GM13976 (cell line): ENCODE data around the gene GAL3ST1.

Experiments
- DNase-seq: peaks from one replicate; pipeline ENCODE4 v3.0.0; 2012; ENCODE audit warnings: low spot score
- in situ Hi-C: fragments of 300-500 bp; cut with MboI; formaldehyde crosslinking; loops from one replicate; pipeline ENCODE4 v1.12.0; 2022; ENCODE audit warnings: low sequenced_read_pairs, mixed read lengths, inconsistent platforms; ENCODE audit not compliant: unreplicated experiment
- TF ChIP-seq, protein P1 (sequence below): IDR thresholded peaks from 2 replicates; pipeline ENCODE4 v1.5.1; 2012; ENCODE audit warnings: borderline replicate concordance, mild to moderate bottlenecking; ENCODE audit not compliant: insufficient read depth; ENCODE audit errors: extremely low read depth, missing control alignments, control extremely low read depth

Gene GAL3ST1

DNA sequence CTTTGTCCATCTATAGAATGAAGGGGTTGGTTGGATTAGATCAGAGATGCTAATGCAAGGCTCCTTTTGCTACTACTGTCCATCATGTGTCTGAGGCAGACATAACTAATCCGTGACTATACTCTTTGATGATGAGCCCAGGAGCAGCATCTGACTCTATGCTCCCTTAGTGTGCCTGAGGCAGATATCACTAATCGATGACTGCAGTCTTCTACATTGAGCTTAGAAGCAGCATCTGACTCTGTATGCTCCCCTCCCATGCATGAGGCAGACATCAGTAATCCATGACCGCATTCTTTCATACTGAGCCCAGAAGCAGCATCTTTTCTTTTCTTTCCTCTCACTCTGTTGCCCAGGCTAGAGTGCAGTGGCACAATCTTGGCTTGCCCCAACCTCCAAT is 36.7 kb upstream of the GAL3ST1 start:
- no peak for DNase-seq
- in situ Hi-C loops, result no loop called here
- TF ChIP-seq, protein P1, sequence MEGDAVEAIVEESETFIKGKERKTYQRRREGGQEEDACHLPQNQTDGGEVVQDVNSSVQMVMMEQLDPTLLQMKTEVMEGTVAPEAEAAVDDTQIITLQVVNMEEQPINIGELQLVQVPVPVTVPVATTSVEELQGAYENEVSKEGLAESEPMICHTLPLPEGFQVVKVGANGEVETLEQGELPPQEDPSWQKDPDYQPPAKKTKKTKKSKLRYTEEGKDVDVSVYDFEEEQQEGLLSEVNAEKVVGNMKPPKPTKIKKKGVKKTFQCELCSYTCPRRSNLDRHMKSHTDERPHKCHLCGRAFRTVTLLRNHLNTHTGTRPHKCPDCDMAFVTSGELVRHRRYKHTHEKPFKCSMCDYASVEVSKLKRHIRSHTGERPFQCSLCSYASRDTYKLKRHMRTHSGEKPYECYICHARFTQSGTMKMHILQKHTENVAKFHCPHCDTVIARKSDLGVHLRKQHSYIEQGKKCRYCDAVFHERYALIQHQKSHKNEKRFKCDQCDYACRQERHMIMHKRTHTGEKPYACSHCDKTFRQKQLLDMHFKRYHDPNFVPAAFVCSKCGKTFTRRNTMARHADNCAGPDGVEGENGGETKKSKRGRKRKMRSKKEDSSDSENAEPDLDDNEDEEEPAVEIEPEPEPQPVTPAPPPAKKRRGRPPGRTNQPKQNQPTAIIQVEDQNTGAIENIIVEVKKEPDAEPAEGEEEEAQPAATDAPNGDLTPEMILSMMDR, result no peak

DNA sequence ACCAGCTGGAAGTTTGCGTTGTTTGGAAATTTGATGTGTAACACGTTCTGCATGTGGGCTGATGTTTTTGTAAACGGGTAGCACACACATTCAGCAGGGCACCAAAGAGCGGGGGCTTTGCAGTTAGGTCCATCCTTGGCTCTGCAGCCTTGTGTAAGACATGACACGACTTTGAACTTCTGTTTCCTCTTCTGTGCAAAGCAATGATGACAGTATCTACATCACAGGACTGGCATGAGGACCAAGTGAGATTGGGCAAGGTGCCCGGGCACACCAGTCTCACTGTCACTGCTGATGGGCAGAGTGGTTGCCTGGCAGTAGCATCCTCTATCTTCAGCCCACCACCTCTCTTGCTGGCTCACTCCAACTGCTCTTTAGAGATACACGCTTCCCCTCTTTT is 35.8 kb upstream of the GAL3ST1 start:
- TF ChIP-seq, protein P1, result no peak
- in situ Hi-C loops, result no loop called here
- DNase-seq, result no peak

DNA sequence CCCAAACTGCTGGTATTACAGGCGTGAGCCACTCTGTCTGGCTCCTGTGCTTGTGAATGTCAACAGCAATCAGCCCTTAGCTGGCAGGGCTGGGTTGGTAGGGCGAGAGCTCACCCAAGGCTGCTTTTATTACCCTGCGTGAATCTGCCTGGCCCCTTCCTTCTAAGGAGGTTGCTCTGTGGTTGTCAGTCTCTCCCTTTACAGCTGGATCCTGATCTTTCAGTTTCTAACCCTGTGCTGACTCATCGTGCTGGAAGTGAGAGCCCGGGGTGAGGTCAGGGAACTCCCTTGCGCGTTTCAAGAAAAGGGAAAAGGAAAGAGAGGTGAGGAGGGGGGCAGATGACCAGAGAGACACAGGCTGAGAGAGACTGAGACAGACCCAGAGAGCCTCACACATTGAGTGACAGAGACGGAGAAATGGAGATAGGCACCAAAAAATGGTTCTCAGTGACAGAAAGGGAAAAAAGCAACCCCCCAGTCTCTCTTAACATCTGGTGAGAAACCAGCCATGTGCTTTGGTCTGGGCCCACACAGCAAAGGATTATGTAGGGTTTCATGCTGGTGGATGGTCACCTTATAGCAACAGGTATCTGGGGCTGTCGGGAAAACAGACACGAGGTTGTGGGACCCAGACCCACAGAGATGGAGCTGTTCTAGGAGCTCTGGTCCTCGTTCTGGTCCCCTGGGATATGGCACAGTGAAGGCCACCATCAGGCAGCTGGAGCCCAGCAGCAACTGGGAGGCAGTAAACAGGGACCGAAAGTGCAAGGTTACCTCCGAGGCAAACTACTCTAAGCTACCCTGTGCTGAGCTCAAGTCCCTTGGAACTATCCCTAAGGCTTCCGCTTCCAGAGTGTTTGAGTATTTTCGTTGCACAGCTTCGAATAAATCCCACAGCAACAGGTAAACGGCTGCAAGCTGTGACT is 35.1 kb upstream of the GAL3ST1 start:
- in situ Hi-C loops, result no loop called here
- DNase-seq, result peak; percentile 66
- TF ChIP-seq, protein P1, result no peak

DNA sequence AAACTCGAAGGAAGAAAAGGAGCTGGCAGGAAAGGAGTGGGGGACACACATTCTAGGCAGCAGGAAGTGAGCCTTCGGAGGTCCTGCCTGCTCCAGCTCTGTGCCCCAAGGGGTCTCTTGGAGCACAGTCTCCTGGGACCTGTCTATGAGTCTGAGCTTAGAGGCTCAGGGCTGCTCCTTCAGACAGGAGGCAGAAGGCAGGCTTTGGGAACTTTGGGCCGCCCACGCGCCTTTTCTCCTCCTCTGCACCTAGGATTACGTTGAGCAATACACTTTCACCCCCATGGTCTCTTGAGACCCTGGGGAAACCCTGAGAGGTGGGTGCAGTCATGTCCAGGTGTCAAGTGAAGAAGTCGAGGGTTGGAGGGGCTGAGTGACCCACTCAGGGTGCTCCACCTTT is 33.5 kb upstream of the GAL3ST1 start:
- TF ChIP-seq, protein P1, result no peak
- in situ Hi-C loops, result no loop called here
- peak; percentile 44 for DNase-seq

DNA sequence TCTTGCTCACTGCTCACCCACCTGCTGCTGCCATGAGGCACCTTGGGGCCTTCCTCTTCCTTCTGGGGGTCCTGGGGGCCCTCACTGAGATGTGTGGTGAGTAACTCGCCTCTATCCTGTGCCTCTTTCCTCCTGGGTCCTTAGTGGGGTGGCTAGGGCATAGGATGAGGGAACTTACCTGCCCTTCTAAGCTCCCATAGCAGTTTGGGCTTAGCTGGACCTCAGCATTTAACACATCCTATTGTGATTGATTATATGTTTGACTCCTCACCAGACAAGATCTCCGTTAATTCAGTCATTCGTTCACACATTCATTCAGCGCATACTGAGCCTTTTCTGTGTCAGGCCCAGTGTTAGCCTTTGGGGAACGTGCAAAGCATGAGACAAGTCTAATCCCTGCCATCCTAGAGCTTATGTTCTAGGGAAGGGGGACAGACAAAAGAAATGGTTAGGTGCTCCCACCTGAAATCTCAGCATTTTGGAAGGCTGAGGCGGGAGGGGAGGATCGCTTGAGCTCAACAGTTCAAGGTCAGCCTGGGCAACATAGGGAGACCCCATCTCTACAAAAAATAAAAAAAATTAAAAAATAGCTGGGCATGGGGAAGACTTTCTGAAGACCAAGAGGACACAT is 33.0 kb upstream of the GAL3ST1 start:
- TF ChIP-seq, protein P1, result no peak
- no peak for DNase-seq
- in situ Hi-C loops, result no loop called here

DNA sequence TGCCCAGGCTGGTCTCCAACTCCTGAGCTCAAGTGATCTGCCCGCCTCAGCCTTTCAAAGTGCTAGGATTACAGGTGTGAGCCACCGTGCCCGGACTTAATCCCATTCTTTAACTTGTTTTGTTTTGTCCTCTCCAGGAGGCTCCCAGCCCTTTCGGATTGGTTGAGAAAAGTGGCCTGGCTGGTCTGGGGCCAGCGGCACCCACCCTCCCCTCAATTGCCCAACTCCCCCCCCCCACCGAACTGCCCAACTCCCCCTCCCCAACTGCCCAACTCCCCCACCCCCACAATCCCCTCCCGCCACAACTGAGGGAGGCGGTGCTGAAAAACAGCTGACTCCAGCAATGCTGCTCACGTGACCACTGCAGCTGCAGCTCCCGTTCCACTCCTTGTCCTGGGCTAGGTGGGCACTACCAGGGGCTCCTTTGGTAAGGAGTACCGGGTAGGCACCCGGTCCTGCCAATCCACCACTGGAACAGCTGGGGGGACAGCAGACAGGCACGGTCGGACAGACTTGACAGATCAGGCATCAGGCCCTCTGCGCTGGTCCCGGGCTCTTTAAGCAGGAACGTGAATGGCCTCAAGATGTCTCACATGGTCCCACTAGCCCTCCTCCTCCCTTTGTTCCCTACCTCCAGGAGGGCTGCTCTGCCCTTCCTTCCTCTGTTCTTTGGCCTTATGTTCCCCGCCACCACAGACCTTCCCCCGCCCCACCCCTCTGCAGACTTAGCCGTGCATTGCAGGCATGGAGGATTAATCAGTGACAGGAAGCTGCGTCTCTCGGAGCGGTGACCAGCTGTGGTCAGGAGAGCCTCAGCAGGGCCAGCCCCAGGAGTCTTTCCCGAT is 32.2 kb upstream of the GAL3ST1 start, which contains the start of gene TCN2:
Gene TCN2, plus strand, starts transcription at position 720 of the 845 bp plus-strand sequence. CDS start 158 bp downstream, outside the sequence.
- in situ Hi-C loops, result no loop called here
- DNase-seq, result peak; percentile 75
- TF ChIP-seq, protein P1, result no peak
